NCI-H1092 (cell line): ENCODE data around the gene SLC13A3.

Experiments
- DNase-seq: peaks from one replicate; lab custom pipeline; 2025; lab: John Stamatoyannopoulos, UW

The SLC13A3 gene

GRCh38 chr20:46553926-46554325 lies 97.3 kb downstream of the SLC13A3 start:
- no peak for DNase-seq

- DNase-seq = no peak
Observed at GRCh38 chr20:46552460-46553420, 98.5 kb downstream of the SLC13A3 start.

DNA sequence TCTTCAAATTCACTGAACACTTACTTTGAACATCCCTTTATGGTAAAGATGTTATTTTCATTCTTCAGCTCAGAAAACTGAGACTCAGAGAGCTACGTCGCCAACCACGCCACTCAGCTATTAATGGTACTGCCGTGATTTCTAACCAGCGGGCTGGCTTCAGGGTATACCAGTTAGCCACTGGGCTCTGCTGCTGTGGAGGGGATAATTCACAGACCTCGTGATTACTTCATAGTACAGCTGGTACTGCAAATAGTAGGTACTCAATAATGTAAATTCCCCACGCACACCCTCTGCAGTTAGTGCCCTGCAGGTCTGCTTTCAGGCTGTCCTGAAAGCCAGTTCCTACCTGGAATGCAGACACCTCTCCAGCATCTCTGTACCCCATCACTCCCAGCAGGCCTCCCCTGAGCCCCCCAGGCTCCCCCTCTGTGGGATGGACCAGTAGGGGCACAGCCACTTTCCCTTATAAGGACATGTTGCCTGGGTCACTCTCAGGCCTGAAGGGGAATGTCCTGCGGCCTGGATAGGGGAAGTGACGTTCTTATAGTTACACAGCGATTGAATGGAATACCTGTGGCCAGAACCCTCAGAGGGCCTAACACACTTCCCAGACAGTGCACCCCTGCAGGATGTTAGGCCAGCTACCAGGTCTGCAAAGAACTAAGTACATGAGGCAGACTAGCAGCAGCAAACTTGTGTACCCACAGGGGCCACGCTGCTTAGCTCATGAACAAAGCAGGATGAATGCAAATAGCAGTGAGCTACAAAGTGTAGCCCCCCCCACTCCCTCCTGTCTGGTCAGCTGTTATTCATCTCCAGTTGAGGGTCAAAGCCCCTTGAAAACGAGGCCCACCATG lies 99.5 kb downstream of the SLC13A3 start:
- no peak for DNase-seq

DNA sequence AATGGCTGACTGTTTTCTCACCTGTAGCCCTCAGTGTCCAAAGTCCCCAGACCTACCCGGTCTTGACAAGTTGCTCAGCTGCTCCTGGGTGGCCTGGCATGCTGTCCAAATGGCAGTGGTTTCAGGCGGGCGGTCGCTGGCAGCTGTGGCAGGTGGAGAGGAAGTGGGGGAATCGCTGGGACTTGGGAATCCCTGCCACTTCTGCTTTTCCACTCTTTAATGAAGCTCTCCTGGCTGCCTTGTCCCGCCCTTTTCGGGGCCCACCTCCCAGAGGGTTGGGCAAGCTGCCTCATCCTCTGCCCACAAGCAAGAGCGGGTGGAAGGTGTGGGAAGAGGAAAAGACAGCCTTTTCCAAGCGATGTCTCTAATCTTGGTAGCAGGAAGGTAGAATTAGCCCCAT lies 100.8 kb downstream of the SLC13A3 start, which contains the start of gene OCSTAMP:
Gene OCSTAMP, minus strand, starts transcription at position 194 of the 400 bp plus-strand sequence. Its CDS starts 94 bp downstream, at position 100.
- no peak for DNase-seq

- DNase-seq = no peak
Observed at GRCh38 chr20:46549188-46549972, 101.9 kb downstream of the SLC13A3 start.

DNA sequence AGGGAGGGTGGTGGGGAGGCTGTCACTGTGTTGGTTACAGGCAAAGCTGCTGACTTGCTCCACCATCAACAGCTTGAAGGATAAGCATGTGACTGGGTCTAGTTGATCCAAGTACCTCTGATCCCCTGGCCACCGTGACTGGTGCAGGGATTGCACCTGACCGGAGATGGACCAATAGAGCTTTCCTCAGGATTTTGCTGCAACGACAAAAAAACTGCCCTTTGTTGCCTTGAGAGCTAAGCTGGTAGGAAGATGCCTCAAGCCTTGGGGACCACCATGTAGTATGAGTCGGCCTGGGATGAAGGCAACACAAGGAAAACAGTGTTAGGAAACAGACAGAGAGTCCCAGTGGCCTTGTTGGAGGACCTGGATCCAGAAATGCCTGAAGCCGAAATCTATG lies 102.6 kb downstream of the SLC13A3 start:
- no peak for DNase-seq

DNA sequence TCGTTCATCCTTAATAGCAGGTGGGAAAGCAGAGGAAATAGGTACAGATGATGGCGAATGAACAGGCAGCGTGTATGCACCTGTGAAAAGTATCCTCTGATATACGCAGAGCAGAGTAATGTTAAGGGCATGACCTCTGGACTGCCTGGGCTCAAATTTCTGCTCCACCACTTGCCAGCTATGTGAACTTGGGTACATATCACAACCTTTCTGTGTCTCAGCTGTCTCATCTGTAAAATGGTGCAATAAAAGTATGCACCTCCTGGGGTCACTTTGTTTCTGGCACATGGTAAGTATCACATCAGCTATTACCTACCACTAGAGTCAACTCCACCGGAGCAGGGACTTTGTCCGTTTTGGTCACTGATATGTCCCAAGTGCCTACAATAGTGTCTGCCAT lies 103.3 kb downstream of the SLC13A3 start:
- DNase-seq = no peak

DNA sequence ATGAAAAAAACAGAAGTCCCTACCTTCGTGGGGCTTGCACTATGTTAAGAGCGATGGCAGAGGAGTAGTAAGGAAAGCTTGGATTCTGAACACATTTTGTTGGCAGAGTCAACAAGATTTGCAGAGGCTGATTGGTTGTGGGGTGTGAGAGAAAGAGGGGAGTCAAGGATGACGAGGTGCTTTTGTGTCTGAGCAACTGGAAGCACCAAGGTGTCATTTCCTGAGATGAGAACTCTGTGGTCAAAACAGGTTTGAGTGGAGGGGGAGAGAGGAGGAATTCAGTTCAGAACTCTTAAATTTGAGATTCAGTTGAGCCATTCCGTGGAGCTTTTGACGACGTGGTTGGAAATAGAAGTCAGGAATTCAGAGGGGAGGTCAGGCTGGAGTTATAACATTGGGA lies 104.3 kb downstream of the SLC13A3 start:
- DNase-seq = no peak

- no peak for DNase-seq
Observed at GRCh38 chr20:46546298-46546697, 105.0 kb downstream of the SLC13A3 start.

DNA sequence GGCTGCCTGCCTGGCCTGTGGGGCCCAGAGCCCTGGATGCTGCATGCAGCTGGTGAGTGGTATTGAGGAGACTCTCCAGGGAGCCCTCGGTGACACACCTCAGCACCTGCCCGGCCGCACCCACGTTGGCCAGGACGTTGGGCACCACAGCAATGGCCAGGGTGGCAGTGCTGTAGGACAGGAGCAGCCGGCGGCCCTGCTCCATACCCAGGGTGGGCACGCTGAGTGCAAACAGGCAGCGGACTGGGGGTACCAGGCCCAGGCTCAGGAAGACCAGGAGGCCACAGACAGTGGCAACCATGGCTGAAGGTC lies 105.5 kb downstream of the SLC13A3 start:
- DNase-seq = no peak

GRCh38 chr20:46545077-46545826 lies 106.0 kb downstream of the SLC13A3 start:
- DNase-seq = no peak

DNA sequence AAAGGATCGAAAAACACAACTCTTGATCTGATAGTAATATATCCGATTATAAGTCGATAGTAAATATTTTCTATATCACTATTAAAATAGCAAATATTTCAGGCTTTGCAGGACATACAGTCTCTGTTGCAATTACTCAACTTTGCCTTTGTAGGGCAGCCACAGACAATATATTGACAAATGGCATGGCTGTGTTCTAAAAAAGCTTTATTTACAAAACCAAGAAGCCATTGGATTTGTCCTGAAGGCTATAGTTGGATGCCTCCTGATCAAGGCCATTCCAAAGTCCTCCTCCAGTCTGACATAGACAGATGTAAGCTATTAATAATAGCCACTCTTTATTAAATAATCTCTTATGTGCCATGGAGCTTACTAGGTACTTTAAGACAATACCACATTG lies 106.7 kb downstream of the SLC13A3 start:
- no peak for DNase-seq

DNA sequence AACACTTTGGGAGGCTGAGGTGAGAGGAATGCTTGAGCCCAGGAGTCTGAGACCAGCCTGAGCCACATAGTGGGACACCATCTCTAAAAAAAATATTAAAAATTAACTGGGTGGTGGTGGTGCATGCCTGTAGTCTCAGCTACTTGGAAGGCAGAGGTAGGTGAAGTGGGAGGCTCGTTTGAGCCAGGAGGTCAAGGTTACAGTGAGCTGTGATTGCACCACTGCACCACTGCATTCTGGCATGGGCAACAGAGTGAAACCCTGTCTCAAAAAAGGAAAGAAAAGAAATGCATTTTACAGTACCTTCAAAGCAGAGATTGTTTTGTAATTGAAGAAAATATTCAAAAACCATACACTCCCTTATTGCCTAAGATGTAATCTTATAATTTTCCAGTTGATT lies 107.3 kb downstream of the SLC13A3 start:
- DNase-seq = no peak

DNA sequence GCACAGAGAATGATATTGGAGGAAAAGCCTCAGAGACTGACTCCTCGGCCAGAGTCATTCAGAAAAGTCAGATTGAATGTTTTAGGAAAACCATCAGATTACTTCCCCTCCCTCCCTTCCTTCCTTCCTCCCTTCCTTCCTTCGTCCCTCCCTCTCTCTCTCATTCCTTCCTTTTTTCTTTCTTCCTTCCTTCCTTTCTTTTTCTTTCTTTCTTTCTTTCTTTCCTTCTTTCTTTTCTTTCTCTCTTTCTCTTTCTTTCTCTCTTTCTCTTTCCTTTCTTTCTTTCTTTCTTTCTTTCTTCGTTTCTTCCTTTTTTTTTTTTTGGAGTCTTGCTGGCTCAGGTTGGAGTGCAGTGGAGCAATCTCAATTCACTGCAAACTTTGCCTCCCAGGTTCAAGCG lies 108.2 kb downstream of the SLC13A3 start:
- no peak for DNase-seq

DNA sequence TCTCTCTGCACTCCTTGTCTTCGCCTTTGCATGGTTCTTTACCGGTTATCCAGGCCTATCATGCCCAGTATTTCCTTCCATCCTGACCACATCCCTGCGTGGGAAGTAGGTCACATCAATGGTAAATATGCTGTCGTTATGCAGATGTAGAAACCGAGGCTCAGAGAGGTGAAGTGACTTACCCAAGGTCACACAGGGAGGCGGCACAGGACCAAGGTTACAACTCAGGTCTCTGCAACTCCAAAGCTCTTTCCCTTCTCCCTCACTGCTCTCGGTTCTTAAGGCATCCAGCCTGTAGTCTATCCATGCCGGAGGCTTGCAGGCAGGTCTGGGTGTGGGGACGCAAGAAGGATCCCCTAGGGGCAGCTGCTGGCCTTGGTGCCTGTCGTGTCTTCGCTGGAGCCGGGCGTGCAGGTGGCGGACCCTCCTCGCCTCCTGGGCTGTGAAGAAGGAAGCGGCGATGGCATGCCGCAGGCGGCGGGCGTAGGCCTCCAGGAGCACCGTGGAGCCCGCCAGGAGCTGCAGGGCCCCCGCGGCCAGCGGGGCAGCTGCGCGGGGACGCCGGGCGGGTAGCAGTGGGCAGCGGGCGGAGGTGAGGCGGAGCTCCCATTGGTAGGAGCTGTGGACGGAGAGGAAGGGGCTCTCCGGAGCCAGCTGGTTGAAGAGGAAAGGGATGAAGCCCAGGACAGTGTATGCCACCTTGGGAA lies 109.9 kb downstream of the SLC13A3 start:
- no peak for DNase-seq

DNA sequence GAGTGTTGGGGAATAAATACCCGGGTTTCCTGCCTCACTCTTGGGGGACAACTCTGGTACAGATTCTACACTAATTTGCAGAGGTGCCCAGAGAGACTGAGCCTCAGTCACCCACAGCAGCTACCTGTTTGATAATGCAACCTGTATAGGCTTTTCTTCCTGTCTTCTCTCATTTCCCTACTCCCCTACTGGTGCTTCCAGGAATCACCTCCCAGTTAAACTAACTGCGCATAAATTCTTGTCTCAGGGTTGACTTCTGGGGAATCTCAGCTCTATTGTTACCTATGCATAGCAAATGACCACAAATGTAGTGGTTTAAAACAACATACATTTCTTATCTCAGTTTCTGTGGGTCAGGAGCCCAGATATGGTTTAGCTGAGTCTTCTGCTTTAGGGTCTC lies 112.1 kb downstream of the SLC13A3 start:
- no peak for DNase-seq

GRCh38 chr20:46530640-46531039 lies 120.6 kb downstream of the SLC13A3 start:
- DNase-seq = no peak

- no peak for DNase-seq
Observed at GRCh38 chr20:46523696-46524328, 127.4 kb downstream of the SLC13A3 start.

GRCh38 chr20:46523108-46523507 lies 128.2 kb downstream of the SLC13A3 start:
- no peak for DNase-seq

GRCh38 chr20:46520976-46521579 lies 130.2 kb downstream of the SLC13A3 start:
- peak; percentile 19 for DNase-seq
